Activated CD4-positive, alpha-beta T cell treated with anti-CD3 and anti-CD28 coated beads, Interleukin-2, amount 50 U/mL, for 48 hours (primary cell): ENCODE results near the gene MYNN.

ENCODE experiments used
- DNase-seq, 2 experiments: peaks; one replicate each; pipeline ENCODE4 v3.0.0-alpha.2; 2020

MYNN gene

GRCh38 chr3:169836078-169836941 is 63.1 kb downstream of the MYNN start:
- DNase-seq = no peak

- no peak for DNase-seq
Observed at GRCh38 chr3:169836942-169837275, 63.7 kb downstream of the MYNN start.

GRCh38 chr3:169838511-169839030 is 65.4 kb downstream of the MYNN start:
- DNase-seq = no peak
